ENCODE measurements around the gene MEX3A. TPM values are rescaled to one million over a fixed set of nuclear protein-coding genes. Genes with fewer than 3 reads are reported as not detected.
"Not testable (repeated sequence)": the region's sequence is repeated elsewhere in the genome, so short reads cannot be mapped to it uniquely, and the experiment has no call there.

The MEX3A gene
- total and polyA plus RNA-seq, 4 donors: 0.26 to 8.1 (median 1.1) TPM

DNA sequence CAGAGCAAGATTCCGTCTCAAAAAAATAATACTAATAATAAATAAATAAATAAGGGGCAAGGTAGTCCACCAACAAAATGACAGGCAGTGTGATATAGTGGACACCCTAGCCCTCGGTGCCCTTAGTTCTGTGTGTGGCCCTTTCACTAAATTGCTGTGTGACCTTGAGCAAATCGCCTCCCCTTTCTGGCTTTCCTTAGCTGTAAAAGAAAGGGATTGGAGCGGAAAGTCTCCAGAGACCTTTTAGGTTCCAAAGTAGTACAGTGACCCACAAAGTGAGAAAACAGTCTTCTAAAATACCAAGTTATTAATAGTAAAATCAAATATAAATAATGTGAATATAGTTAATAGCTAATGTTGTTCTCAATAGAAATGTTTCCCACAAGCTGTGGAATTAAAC lies 39.8 kb upstream of the MEX3A start:
- 71 to 82% methylated on average over 4 of the region's 4 CpGs for WGBS, 2 donors
- no peak for DNase-seq
- Histone ChIP-seq H3K27ac (ENCODE audit: low read depth in 1 of 2, low read length in 1 of 2) (peak overlapping the region; percentile 82 to 94), H3K9ac (ENCODE audit: insufficient read depth in 1 of 2, low read length in 2 of 2) (peak overlapping the region in 1 of 2 donors; percentile 47), H3K36me3 (ENCODE audit: control insufficient read depth in 4 of 4, insufficient read depth in 4 of 4, low read length in 4 of 4) (peaks cover 0 to 12% (median 6%) of the 10 kb centered on the region in 4 donors), H3K9me3 (ENCODE audit: control insufficient read depth in 4 of 4, insufficient read depth in 3 of 4, low read length in 3 of 4) (no peaks in the 10 kb centered on the region), H3K4me1 (ENCODE audit: control insufficient read depth in 5 of 5, insufficient read depth in 5 of 5, low read length in 5 of 5) (peaks cover 19 to 50% (median 37%) of the 10 kb centered on the region in 5 donors), H3K27me3 (ENCODE audit: control insufficient read depth in 3 of 3, insufficient read depth in 3 of 3, low read length in 2 of 3) (no peaks in the 10 kb centered on the region), H3K4me3 (no peak overlapping the region)
- no peak for ATAC-seq (ENCODE audit: insufficient read depth, low FRiP score)
- TF ChIP-seq, protein P1, sequence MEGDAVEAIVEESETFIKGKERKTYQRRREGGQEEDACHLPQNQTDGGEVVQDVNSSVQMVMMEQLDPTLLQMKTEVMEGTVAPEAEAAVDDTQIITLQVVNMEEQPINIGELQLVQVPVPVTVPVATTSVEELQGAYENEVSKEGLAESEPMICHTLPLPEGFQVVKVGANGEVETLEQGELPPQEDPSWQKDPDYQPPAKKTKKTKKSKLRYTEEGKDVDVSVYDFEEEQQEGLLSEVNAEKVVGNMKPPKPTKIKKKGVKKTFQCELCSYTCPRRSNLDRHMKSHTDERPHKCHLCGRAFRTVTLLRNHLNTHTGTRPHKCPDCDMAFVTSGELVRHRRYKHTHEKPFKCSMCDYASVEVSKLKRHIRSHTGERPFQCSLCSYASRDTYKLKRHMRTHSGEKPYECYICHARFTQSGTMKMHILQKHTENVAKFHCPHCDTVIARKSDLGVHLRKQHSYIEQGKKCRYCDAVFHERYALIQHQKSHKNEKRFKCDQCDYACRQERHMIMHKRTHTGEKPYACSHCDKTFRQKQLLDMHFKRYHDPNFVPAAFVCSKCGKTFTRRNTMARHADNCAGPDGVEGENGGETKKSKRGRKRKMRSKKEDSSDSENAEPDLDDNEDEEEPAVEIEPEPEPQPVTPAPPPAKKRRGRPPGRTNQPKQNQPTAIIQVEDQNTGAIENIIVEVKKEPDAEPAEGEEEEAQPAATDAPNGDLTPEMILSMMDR (IDR thresholded peaks at IDR 0.05; ENCODE audit: control extremely low read depth, extremely low read depth): no peak

GRCh38 chr1:156121457-156121856 lies 39.2 kb upstream of the MEX3A start:
- ATAC-seq (ENCODE audit: insufficient read depth, low FRiP score) (no peak), DNase-seq (no peak)
- H3K27ac ChIP-seq (ENCODE audit: low read depth in 1 of 2, low read length in 1 of 2): peak overlapping the region; percentile 87 to 94
- H3K4me1 ChIP-seq (ENCODE audit: control insufficient read depth in 5 of 5, insufficient read depth in 5 of 5, low read length in 5 of 5): peaks cover 19 to 47% (median 37%) of the 10 kb centered on the region in 5 donors
- no peak overlapping the region for H3K9ac ChIP-seq (ENCODE audit: insufficient read depth in 1 of 2, low read length in 2 of 2)
- H3K4me3 ChIP-seq: no peak overlapping the region
- TF ChIP-seq, protein P1 (IDR thresholded peaks at IDR 0.05; ENCODE audit: control extremely low read depth, extremely low read depth): no peak
- 82 to 85% methylated on average over 4 of the region's 4 CpGs for WGBS, 2 donors
- no peaks in the 10 kb centered on the region for H3K27me3 ChIP-seq (ENCODE audit: control insufficient read depth in 3 of 3, insufficient read depth in 3 of 3, low read length in 2 of 3)
- H3K36me3 ChIP-seq (ENCODE audit: control insufficient read depth in 4 of 4, insufficient read depth in 4 of 4, low read length in 4 of 4): peaks cover 0 to 12% (median 6%) of the 10 kb centered on the region in 4 donors
- H3K9me3 ChIP-seq (ENCODE audit: control insufficient read depth in 4 of 4, insufficient read depth in 3 of 4, low read length in 3 of 4): no peaks in the 10 kb centered on the region

- not testable (repeated sequence) for H3K9ac ChIP-seq (ENCODE audit: insufficient read depth in 1 of 2, low read length in 2 of 2); H3K4me3 ChIP-seq; H3K27me3 ChIP-seq (ENCODE audit: control insufficient read depth in 3 of 3, insufficient read depth in 3 of 3, low read length in 2 of 3); DNase-seq; ATAC-seq (ENCODE audit: insufficient read depth, low FRiP score); H3K9me3 ChIP-seq (ENCODE audit: control insufficient read depth in 4 of 4, insufficient read depth in 3 of 4, low read length in 3 of 4)
- H3K27ac ChIP-seq (ENCODE audit: low read depth in 1 of 2, low read length in 1 of 2): peak overlapping the region; percentile 87 to 94
- 58 to 71% methylated on average over 4 of the region's 4 CpGs for WGBS, 2 donors
- peaks cover 19 to 47% (median 36%) of the 10 kb centered on the region in 5 donors for H3K4me1 ChIP-seq (ENCODE audit: control insufficient read depth in 5 of 5, insufficient read depth in 5 of 5, low read length in 5 of 5)
- peaks cover 0 to 12% (median 6%) of the 10 kb centered on the region in 4 donors for H3K36me3 ChIP-seq (ENCODE audit: control insufficient read depth in 4 of 4, insufficient read depth in 4 of 4, low read length in 4 of 4)
Observed at GRCh38 chr1:156121005-156121404, 38.7 kb upstream of the MEX3A start.

DNA sequence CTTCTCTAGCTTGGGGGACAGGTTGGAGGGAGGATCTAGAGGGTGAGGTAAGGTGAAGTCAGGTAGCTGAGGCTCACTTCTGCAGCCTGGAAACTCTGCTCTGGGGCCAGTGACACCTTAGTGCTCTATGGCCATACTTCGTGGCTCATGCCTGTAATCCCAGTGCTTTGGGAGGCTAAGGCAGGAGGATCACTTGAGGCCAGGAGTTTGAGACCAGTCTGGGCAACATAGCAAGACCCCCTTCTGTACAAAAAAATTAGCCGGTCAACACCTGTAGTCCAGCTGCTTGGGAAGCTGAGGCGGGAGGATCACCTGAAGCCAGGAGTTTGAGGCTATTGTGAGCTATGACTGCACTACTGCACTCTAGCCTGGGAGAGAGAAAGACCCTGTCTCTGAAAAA lies 38.1 kb upstream of the MEX3A start:
- no peak for ATAC-seq (ENCODE audit: insufficient read depth, low FRiP score)
- H3K9ac ChIP-seq (ENCODE audit: insufficient read depth in 1 of 2, low read length in 2 of 2): peak overlapping the region in 1 of 2 donors; percentile 29
- 87 to 95% methylated on average over 3 of the region's 3 CpGs for WGBS, 2 donors

More for the DNA sequence above, 38.1 kb upstream of the MEX3A start:
- TF ChIP-seq, protein P1 (IDR thresholded peaks at IDR 0.05; ENCODE audit: control extremely low read depth, extremely low read depth): no peak
- Histone ChIP-seq H3K27ac (ENCODE audit: low read depth in 1 of 2, low read length in 1 of 2) (peak overlapping the region; percentile 61 to 87), H3K27me3 (ENCODE audit: control insufficient read depth in 3 of 3, insufficient read depth in 3 of 3, low read length in 2 of 3) (no peaks in the 10 kb centered on the region), H3K4me3 (no peak overlapping the region), H3K36me3 (ENCODE audit: control insufficient read depth in 4 of 4, insufficient read depth in 4 of 4, low read length in 4 of 4) (peaks cover 0 to 12% (median 6%) of the 10 kb centered on the region in 4 donors), H3K9me3 (ENCODE audit: control insufficient read depth in 4 of 4, insufficient read depth in 3 of 4, low read length in 3 of 4) (no peaks in the 10 kb centered on the region), H3K4me1 (ENCODE audit: control insufficient read depth in 5 of 5, insufficient read depth in 5 of 5, low read length in 5 of 5) (peaks cover 23 to 50% (median 34%) of the 10 kb centered on the region in 5 donors)
- DNase-seq: no peak
